HG03159 (cell line): ENCODE data around the gene CHL1.

Experiments
- ATAC-seq: cut with Tn5 transposase; IDR thresholded peaks from one replicate; pipeline ENCODE4 v1.9.1; 2021; ENCODE audit warnings: mild to moderate bottlenecking, moderate library complexity; ENCODE audit not compliant: unreplicated experiment

The CHL1 gene

DNA sequence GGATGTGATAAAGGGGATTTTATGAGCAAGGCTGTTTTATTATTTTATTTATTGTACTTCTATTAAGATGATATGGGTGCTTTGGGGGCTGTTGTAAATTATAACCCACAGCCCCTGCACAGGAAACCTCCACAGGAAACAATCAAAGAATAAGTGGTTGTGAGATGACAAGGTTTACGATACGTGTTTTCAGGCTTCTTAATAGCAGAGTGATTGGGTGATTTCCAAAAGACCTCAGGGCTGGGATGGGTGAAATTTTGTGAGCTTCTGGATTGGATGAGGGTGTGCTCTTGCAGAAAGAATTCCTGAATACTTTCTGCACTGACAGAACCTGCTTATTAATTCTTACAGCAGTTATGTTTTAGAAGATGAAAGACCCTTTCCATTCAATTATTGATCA, 21.4 kb downstream of the CHL1 start:
- ATAC-seq: no peak

DNA sequence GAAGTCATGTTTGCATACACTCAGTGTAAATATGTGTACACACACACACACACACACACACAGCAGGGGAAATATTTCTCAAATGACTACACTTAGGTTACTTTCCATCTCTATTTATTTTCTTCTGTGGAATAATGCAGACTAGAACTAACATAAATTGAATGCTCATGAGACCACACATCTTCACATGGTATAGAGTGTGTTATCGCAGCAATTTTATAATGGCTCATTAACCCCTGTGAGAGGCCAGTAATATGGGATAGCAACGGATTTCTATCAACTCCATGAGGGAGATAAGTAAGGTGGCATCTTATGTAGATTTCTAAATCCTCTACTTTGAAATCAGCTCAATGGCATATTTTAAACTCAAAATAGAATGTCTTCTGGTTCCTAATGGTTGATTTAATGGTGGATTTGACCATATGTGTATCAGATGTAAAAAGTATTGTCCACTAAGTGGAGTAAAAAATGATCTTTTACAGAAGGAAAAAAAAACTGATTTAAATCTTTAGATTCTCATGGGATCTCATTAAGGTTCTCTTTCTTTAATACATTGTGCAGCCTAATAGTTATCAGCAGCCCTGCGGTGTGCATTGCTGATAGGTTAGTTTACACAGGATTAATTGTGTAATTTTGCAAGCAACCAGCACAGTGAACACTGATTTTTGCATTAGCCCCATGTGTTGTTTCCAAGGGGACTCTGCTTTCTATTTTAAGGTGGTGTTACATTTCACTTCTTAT, 32.0 kb downstream of the CHL1 start:
- ATAC-seq: no peak

DNA sequence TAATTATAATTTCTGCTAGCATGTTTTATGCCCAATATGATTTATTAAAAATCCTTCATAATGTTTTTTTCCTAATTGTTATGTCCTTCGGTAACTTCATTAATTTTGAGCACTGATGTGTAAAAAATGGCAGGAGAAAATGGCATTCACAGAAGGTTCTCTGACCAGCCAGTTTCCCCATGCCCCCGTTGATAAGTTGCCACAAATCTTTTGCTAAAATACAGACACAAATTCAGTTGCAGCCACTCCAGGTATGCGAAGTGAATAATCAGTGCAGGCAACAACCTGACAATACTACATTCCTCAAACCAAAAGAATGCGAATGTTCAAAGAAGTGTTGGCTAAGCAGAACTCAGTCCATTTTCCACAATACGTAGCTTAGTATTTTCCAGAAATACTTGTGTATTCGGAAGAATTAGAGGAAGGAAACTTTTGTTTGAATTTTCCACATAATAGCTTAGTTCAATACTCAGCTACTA, 32.7 kb downstream of the CHL1 start:
- ATAC-seq: no peak

DNA sequence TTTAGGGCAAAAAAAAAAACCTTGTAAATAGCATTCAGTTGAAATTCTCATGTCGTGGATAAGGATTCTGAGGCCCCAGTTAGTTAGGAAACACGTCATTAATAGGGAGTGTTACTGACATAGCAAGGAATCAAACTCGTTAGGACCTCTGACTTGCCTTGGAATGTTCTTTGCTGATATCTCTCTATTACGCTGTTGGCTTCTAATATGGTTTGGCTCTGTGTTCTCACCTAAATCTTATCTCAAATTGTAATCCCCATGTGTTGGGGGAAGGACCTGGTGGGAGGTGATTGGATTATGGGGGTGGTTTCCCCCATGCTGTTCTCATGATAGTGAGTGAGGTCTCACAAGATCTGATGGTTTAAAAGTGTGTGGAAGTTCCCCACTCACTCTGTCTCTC, 40.3 kb downstream of the CHL1 start:
- no peak for ATAC-seq

DNA sequence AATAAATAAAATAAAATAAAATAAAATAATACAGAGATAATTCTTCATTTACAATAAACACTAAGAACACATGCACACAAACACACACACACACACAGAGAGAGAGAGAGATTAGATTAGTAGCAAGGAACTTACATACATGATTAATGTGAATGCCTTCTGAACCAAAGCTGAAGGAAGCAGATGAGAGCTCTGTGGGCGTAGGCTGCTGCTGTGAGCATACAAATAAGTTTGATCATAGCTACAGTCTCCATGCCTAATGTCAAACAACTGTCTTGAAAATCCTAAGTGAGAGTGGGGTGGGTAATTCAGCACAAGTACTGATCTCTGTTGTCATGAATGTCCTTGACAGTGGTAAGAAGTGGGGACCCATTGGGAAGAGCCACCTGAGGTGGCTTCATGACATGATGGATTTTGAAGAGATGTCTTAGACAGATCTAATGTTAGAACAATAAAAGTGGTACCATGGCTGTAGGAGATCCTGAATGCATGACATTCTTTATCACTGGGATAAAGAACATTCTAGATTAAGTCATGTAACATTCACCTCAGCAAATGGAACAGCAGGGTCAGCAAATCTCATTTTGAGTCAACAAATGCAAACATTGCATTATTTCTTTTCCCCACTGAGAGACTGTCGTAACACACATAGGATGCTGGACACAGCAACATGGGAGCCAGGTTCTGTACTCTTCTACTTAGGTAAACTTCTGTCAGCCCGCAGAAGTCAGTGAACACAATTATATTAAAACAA, 46.2 kb downstream of the CHL1 start:
- no peak for ATAC-seq

DNA sequence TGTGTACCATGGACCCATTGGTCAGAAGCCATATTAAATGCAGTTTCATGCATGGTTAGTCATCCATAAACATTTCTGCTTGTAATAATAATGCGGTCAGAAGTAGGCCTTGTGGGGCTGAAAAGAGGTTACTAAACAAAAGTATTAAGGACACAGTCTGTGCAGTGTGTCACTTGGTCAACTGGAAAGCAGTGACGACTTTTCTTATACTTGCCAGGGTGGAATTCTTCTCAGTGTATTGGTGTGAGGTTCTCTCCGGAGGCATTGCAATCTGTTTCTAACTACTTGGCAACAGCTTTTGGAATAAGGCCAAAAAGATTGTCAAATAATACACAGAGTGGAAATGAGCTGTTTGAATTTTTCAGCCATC, 46.8 kb downstream of the CHL1 start:
- no peak for ATAC-seq

DNA sequence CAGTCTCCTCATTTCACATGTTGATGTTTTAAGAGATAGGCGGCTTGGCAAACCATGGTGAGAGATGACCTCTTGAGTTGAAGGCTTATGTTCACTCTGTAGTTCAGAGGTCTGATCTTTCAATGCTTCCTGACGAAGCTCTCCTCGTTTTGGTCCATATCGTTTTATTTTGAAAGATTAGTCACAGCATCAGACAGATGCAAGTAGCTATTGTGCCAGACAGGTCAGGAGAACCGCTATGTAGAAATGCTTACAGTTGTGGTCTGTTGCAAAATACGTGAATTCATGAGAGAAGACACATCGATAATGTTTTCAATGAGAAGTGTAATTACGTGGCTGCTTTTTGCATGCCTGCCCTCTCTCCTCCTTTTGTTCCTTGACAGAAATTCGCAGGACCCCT, 47.5 kb downstream of the CHL1 start:
- ATAC-seq: no peak

DNA sequence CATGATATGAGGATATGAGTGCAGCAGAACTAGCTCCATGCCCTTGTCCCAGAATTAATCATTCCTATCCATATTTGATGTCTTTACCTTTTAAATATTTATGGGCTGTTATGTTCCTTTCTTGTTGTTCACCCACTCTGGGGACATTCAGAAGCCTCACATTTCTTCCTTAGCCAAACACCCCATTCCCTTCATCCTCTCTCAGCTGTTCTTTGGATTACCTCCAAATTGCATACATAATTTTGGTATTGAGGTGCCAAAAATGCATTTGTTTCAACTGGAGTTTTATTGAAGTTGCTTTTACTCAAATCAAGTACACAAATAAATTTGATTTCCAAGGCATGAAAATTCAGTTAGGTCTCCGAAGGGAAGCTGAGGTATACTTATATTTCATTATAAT, 51.4 kb downstream of the CHL1 start:
- no peak for ATAC-seq

DNA sequence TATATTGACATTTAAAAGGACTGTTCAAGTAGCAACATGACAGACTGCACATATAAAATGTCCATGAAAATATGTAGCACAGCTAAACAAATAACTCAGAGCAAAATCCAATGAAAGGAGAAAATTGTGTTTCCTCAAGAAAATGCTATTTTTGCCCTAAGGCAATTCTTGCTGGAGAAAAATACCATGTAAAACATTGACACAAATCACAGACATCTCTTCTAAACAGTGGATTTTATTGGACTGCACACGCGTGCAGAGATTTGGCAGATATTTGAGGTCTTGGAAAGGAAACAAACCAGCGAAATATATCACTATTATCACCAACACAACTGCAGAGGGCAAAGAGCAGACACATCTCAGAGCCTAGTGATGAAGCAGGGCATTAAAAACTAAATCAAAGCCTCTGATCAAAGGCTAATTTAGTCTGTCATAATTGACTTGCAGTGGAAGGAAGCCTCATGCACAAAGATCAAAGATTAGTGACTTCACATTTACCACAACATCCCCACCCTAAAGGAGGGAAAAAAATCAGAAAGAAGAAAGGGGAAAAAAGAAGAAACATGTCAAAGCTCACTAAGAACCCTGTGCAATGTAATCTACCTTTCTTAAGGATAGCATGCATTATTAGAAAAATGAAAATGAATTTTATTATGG, 52.4 kb downstream of the CHL1 start:
- no peak for ATAC-seq

DNA sequence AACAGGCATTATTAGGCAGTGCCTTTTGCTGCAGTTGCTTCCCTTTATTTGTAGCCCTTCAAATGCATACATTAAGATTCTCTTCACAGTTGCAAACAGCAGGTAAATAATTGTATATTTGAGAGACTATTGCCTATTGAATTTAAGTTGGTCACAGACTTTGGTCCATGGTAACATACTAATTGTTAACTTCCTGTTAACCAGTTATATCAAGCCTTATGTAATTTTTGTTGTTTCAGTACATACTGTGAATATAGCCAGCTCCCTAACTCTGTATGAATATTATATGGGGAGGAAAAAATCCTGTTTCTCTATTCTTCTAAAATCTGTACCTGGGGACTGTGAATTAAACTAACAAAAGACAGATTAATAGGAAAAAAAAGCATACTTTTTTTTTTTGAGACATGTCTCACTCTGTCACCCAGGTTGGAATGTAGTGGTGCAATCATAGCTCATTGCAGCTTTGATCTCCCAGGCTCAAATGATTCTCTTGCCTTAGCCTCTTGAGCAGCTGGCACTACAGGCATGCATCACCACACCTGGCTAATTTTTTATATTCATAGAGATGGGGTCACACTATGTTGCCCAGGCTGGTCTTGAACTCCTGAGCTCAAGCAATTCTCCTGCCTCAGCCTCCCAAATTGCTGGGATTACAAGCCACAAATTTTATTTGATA, 53.2 kb downstream of the CHL1 start:
- ATAC-seq: no peak

DNA sequence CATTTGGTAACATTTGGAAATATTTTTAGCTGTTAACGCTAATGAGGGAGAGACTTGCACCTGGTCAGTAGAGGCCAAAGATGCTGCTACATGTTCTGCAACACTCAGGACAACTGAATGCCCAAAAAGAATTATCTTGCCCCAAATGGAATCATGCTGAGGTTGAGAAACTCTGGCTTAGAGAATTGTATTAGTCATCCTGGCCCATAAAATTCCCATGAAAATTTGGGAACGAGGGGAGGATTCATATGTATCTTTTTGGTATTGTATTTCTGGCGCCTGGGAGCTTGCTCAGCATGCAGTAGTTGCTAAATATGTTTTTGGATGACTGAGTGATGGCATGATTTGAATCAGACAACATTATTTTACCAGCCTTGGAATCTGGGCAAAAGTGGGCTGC, 59.9 kb downstream of the CHL1 start:
- no peak for ATAC-seq

DNA sequence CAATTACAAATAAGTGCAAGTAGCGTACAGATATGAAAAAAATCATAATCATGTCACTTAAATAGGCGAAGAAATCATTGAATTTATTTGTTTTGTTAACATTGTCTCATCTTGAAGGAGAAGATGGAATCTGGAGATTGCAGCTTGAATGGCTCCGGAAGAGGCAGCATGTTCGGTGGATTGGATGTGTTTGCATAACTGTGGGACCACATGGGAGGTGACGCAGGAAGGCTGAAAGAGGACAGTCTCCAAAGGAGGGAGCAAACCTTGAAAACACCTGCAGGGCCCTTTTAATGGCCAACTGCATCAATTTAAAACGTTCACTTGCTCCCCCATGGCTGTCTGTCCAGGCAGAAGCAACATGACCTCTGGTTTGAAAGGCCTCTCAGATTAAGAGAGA, 61.3 kb downstream of the CHL1 start:
- ATAC-seq: no peak

DNA sequence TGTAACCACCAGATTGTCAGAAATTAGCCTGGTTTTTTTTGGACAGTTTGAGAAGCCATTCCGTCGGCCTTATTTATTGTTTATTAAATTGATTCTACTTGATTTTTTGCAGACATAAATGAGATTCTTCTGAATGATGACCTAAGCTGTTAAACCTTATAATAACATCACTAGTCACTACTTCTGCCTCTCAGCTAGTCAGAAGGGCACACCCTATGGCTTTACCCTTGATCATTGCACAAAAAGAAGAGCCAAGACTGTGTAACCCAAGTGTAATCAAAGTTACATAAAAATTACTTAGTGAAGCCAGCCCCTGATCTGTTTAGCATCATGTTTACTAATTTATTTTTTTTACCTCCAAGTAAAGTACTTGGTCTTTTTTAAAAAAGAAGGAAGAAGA, 64.3 kb downstream of the CHL1 start:
- no peak for ATAC-seq

DNA sequence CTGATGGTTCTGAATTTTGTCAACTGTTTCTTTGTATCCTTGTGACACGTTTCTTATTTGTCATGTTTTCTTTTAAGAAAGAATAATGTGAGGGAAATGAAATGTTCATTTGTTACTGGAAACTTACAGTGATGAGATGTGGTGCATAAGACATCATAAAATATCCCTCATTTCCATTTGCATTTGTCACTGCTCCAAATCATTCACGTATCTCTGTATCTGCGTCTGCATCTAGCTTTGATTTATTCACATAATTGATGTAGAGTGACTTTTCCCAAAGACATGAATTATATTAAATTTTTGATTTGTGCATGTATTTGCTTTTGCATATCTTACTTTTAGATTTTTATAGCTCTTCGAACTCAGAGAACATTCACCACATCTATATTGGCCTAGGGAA, 66.8 kb downstream of the CHL1 start:
- ATAC-seq: no peak

DNA sequence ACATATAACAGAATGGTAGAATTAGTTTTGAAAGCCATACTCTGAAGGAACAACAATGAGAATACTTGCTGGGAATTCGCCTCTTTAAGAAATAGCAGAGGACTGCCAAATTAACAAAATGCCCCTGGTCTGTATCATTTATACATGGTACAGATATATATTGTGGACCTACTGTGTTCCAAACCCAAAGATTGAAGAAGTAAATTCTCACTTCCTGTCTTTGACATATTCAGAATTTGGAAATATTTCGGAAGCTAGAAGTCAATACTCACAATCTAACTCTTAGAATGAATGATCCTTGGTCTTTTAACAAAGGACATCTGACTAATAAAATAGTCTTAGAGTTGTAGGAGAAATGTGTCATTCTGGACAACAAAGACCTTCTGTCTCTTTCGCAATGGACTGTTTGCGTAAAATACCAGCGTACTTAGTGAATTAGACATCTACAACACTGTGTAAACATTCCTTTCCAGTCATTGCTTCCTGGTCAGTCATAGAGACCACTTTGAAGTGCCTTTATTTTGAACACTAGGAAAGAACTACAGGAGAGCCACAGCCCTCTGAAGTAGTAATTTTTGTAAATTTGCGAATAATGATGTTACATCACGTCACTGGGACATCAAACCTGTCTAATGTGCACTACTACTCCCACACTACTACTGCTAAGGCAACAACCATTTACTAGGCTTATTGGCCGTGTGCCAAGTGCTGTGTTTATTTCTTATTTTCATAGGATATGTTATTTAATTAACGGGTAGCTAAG, 68.0 kb downstream of the CHL1 start:
- ATAC-seq: no peak

DNA sequence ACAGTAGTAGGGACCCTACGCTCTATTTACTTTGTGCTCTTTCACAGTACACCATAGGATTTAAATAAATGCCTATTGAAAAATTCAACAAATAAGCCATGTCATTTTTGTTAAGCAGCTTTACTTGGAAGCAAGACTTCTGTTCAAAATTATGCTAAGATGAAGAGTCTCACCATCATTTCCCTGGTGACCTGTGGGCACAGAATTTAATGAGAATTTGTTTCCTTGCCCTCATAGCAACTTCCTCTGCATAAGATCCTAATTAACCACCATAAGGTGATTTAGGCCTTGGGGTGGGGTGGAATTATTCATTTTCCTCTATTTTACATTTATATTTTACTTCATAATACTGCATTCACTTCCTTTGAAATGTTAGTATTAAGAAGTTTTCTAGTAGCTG, 70.5 kb downstream of the CHL1 start:
- ATAC-seq: no peak

DNA sequence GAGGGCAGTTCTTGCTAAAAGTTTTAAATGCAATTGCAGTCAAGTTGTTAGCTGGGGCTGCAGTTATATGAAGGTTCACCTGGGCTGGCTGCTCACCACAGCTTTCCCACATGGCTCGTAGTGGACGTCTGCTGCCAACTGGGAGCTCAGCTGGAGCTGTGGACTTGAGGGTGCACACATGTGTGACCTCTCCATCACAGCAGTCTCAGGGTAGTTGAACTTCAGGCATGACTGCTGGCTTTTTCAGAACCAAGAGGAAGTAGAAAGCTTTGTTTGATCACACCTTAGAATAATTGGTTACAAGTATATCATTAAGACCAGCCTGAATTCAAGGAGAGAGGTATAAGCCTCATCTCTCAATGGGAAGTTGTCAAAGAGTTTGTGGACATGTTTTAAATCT, 74.1 kb downstream of the CHL1 start:
- ATAC-seq: no peak

DNA sequence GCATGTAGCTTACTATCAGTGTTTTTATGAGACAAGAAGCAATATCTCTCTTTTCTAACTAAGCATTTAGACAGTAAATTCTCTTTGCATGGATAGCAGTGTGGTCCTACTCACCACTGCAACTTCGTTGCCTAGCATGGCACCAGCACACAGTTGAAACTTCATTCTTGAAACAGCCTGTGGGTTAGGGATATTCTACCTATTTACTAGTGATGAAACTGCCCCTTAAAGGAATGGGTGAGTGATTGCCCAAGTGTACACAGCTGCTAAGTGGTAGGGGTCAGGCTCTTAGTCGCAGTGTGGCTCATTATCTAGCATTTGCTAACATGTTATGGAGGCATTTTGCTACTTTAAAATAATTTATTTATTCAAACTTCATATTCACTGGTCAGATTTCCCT, 78.4 kb downstream of the CHL1 start:
- ATAC-seq: no peak

DNA sequence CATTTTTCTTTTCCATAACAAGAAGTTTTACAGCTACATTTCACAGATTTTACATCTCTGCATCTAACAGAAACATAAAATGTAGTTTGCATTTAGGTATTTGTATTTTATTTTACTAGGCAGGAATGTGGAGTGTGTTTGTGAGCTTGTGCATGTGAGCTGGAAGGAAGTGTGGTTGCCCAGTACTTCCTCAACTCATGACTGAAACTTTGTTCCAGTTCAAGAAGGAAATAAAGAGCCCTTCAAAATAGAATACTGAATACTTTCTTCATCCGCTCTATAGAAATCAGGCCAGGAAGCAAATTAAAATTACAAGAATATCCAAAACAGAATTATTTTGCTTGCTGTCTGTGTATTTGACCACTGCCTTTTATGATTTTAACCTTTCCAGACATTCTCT, 81.3 kb downstream of the CHL1 start:
- peak; percentile 14 for ATAC-seq

DNA sequence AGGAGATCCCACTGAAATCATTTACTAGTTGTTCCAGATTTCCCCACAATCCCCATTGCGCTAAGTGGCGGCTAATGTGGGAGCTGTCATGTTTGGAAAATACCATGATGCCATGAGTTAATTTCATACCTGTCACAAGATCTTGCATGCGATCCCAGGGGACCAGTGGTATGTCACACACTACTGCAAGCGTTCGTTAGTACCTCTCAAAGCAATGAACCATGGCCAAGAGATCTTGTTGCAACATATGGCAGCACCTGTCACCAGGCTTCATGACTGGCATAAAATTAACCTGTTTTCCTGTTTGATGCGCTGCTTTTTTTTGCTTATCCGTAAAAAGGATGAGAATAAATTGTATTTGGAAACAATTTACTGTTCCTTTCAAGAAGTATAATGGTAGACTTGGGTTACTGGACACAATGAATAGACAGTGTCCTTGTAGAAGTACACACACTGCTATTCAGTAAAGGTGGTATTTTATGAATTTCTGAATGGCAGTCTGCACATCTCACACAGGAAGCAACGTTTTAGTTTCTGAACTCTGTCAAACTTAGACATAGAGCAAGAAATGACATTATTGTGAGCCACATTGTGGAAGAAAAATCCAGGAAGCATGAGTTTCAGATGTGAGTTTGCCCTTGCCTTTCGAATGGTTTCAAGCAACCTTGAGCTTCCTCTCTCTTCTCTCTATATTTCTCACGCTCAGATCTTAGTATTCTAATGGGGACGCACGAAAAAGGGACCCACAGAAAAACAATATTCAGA, 81.9 kb downstream of the CHL1 start:
- ATAC-seq: peak; percentile 88
